HG02885 (cell line): ENCODE measurements around the gene RABGAP1L.
A peak's percentile ranks its signal among the peaks of the same experiment; 100 is the strongest.

Source experiments
- ATAC-seq: cut with Tn5 transposase; IDR thresholded peaks from one replicate; pipeline ENCODE4 v1.9.1; 2021; ENCODE audit warnings: mild to moderate bottlenecking; ENCODE audit not compliant: unreplicated experiment, poor library complexity

RABGAP1L gene

GRCh38 chr1:174997041-174997440 is 837.7 kb downstream of the RABGAP1L start:
- ATAC-seq, result no peak

GRCh38 chr1:174998569-174999215 is 839.4 kb downstream of the RABGAP1L start:
- ATAC-seq, result peak; percentile 18

GRCh38 chr1:174999216-174999935 is 840.1 kb downstream of the RABGAP1L start:
- peak; percentile 78 for ATAC-seq

GRCh38 chr1:174999936-175000696 is 840.8 kb downstream of the RABGAP1L start, which contains the start of gene CACYBP:
Gene CACYBP, plus strand, starts transcription at chr1:174999947. Its CDS starts 234 bp downstream, at chr1:175000181.
- ATAC-seq, result peak; percentile 2

GRCh38 chr1:175000697-175001187 is 841.4 kb downstream of the RABGAP1L start:
- ATAC-seq, result no peak

- ATAC-seq, result no peak
Observed at GRCh38 chr1:175002910-175003517, 843.7 kb downstream of the RABGAP1L start.

GRCh38 chr1:175003521-175003920 is 844.2 kb downstream of the RABGAP1L start:
- no peak for ATAC-seq

GRCh38 chr1:175005085-175005783 is 845.9 kb downstream of the RABGAP1L start:
- no peak for ATAC-seq

- no peak for ATAC-seq
Observed at GRCh38 chr1:175009532-175009931, 850.2 kb downstream of the RABGAP1L start.

GRCh38 chr1:175013445-175013844 is 854.1 kb downstream of the RABGAP1L start:
- no peak for ATAC-seq

- no peak for ATAC-seq
Observed at GRCh38 chr1:175015243-175015642, 855.9 kb downstream of the RABGAP1L start.

GRCh38 chr1:175019524-175019923 is 860.2 kb downstream of the RABGAP1L start:
- ATAC-seq, result no peak

GRCh38 chr1:175023043-175023921 is 864.0 kb downstream of the RABGAP1L start, which contains the start of gene MRPS14:
Gene MRPS14, minus strand, starts transcription at chr1:175023425. Its CDS starts 17 bp downstream, at chr1:175023408.
- peak; percentile 93 for ATAC-seq

GRCh38 chr1:175023922-175024242 is 864.6 kb downstream of the RABGAP1L start:
- peak; percentile 7 for ATAC-seq

- no peak for ATAC-seq
Observed at GRCh38 chr1:175024773-175025172, 865.5 kb downstream of the RABGAP1L start.

GRCh38 chr1:175033953-175034352 is 874.6 kb downstream of the RABGAP1L start:
- no peak for ATAC-seq

GRCh38 chr1:175034775-175035174 is 875.5 kb downstream of the RABGAP1L start:
- no peak for ATAC-seq

- no peak for ATAC-seq
Observed at GRCh38 chr1:175035865-175036264, 876.5 kb downstream of the RABGAP1L start.

- no peak for ATAC-seq
Observed at GRCh38 chr1:175036476-175036875, 877.2 kb downstream of the RABGAP1L start.
